HepG2 (cell line): ENCODE results near the gene TTC24. TPM values are rescaled to one million over a fixed set of nuclear protein-coding genes. Genes with fewer than 3 reads are reported as not detected.

Experiments used
- ATAC-seq: fragments of 200-7000 bp; cut with Tn5 transposase; 3 replicates; pipeline ENCODE4 v1.9.1; 2020; ENCODE audit warnings: mild to moderate bottlenecking, moderate library complexity
- BruUV-seq: library from RNA; stranded (reverse); fragments of 400-500 nt; replicated peaks from 2 replicates; lab custom pipeline; 2021; lab: Mats Ljungman, UMichigan
- CTCF ChIA-PET: fragments of 300-600 bp; formaldehyde crosslinking; extraction: SDS; loops from one replicate; lab custom pipeline; 2021; ENCODE audit warnings: low total read pairs, inconsistent platforms, low intra/inter-chr PET ratio; lab: Yijun Ruan, JAX
- POLR2A ChIA-PET: fragments of 350-600 bp; sonication (Branson Sonifier 250); formaldehyde crosslinking; loops from one replicate; lab custom pipeline; 2020; ENCODE audit warnings: antibody characterized with exemption, inconsistent platforms; lab: Yijun Ruan, JAX
- DNase-seq: peaks from one replicate; pipeline ENCODE4 v3.0.0-alpha.2; 2015; ENCODE audit warnings: low spot score
- FAIRE-seq: peaks from 3 replicates; lab custom pipeline; 2011; peaks lifted over from hg19 to GRCh38; lab: Jason Lieb, UNC
- H2AFZ ChIP-seq: one replicate; pipeline ENCODE4 v1.6.1; 2011; ENCODE audit warnings: low read length, inconsistent platforms
- H3K27ac ChIP-seq: fragments of 300-600 bp; 3 replicates; pipeline ENCODE4 v1.8.0; 2011; ENCODE audit warnings: mixed run types, mild to moderate bottlenecking, mixed read lengths, low read length, inconsistent platforms; ENCODE audit not compliant: insufficient read depth; ENCODE audit errors: extremely low read length
- H3K27me3 ChIP-seq, 2 experiments: fragments of 200-600 bp in 1 of 2; 2 replicates in 1 of 2; 3 replicates in 1 of 2; pipeline versions ENCODE4 v1.6.0 to v1.8.0; 2011; ENCODE audit warnings: low read length in 2 of 2, mild to moderate bottlenecking in 2 of 2, moderate library complexity in 2 of 2, inconsistent platforms in 1 of 2; ENCODE audit not compliant: insufficient read depth in 2 of 2, control insufficient read depth in 1 of 2
- H3K36me3 ChIP-seq, 2 experiments: fragments of 200-600 bp in 1 of 2; replicated peaks in 1 of 2; 2 replicates in 1 of 2; 3 replicates in 1 of 2; pipeline versions ENCODE4 v1.5.1 to v1.8.0; 2011; ENCODE audit warnings: low read length in 2 of 2, inconsistent platforms in 1 of 2; ENCODE audit not compliant: insufficient read depth in 2 of 2, control insufficient read depth in 1 of 2
- H3K4me1 ChIP-seq: 2 replicates; pipeline ENCODE4 v1.5.1; 2012; ENCODE audit warnings: low read length, inconsistent platforms; ENCODE audit not compliant: insufficient read depth
- H3K4me2 ChIP-seq: 2 replicates; pipeline ENCODE4 v1.6.0; 2011; ENCODE audit warnings: low read depth, low read length, inconsistent platforms
- H3K4me3 ChIP-seq, 3 experiments: fragments of 200-600 bp in 1 of 3; sonication (generic), shearing (Covaris generic) in 1 of 3; replicated peaks in 1 of 3; 2 replicates each; pipeline ENCODE4 v1.5.1; 2011 to 2016; ENCODE audit warnings: low read length in 3 of 3, inconsistent platforms in 2 of 3, low read depth in 2 of 3, mild to moderate bottlenecking in 2 of 3, control low read depth in 1 of 3, mixed read lengths in 1 of 3; ENCODE audit not compliant: insufficient read depth in 1 of 3
- H3K79me2 ChIP-seq: one replicate; pipeline ENCODE4 v1.6.1; 2011; ENCODE audit warnings: low read length, inconsistent platforms; ENCODE audit not compliant: insufficient read depth
- H3K9ac ChIP-seq: 2 replicates; pipeline ENCODE4 v1.6.0; 2011; ENCODE audit warnings: mild to moderate bottlenecking, low read depth, low read length, inconsistent platforms; ENCODE audit not compliant: insufficient read depth
- H3K9me3 ChIP-seq: 2 replicates; pipeline ENCODE4 v1.5.1; 2012; ENCODE audit warnings: mild to moderate bottlenecking, low read length
- H4K20me1 ChIP-seq: 2 replicates; pipeline ENCODE4 v1.6.0; 2011; ENCODE audit warnings: inconsistent platforms, mild to moderate bottlenecking, low read length, moderate library complexity; ENCODE audit not compliant: insufficient read depth
- ARID4A ChIP-seq: sonication (generic); formaldehyde crosslinking; IDR thresholded peaks from 2 replicates; pipeline ENCODE4 v1.5.0; 2020; ENCODE audit warnings: mild to moderate bottlenecking, missing genetic modification reagents, borderline replicate concordance
- CEBPG ChIP-seq: IDR thresholded peaks from 2 replicates; pipeline ENCODE4 v1.6.1; 2016
- EED ChIP-seq: sonication (generic); formaldehyde crosslinking; IDR thresholded peaks from 2 replicates; pipeline ENCODE4 v1.5.0; 2020; ENCODE audit warnings: mild to moderate bottlenecking, missing genetic modification reagents
- MBD4 ChIP-seq: IDR thresholded peaks from 2 replicates; pipeline ENCODE4 v1.6.1; 2012; ENCODE audit warnings: low read length, inconsistent platforms, borderline replicate concordance
- NFIB ChIP-seq: sonication (generic); formaldehyde crosslinking; IDR thresholded peaks from 2 replicates; pipeline ENCODE4 v1.9.0; 2021; ENCODE audit warnings: missing genetic modification reagents, mild to moderate bottlenecking, borderline replicate concordance
- ZNF367 ChIP-seq: sonication (generic); formaldehyde crosslinking; IDR thresholded peaks from 2 replicates; pipeline ENCODE4 v1.4.0; 2020; ENCODE audit warnings: missing genetic modification reagents, borderline replicate concordance
- ZNF605 ChIP-seq: sonication (generic); formaldehyde crosslinking; IDR thresholded peaks from 2 replicates; pipeline ENCODE4 v1.8.0; 2022; ENCODE audit warnings: mild to moderate bottlenecking, missing genetic modification reagents
- WGBS: methylation state at CpG from one replicate; pipeline ENCODE4 v1.1.6; 2017; ENCODE audit warnings: low lambda C conversion rate; 5-methylcytosine and 5-hydroxymethylcytosine counted together
- in situ Hi-C: cut with HindIII; loops from 2 replicates; pipeline ENCODE4 v1.10.0; 2017; ENCODE audit warnings: low pct_unique_long_range_greater_than_20kb; ENCODE audit not compliant: extremely low pct_ligation_motif_present
- intact Hi-C: fragments of 100-400 bp; cut with micrococcal nuclease; formaldehyde crosslinking; loops from one replicate; pipeline ENCODE4 v1.10.0; 2022; ENCODE audit not compliant: unreplicated experiment
- polyA plus RNA-seq, 8 experiments: library from polyadenylated mRNA; depleted of rRNA in 3 of 8; stranded (reverse) in 7 of 8; unstranded in 1 of 8; fragments of >200 nt; fragmentation: Illumina TruSeq in 4 of 8; extraction: Trizol in 4 of 8; gene quantifications; 2 replicates each; pipeline versions ENCODE4 v1.2.1 to v1.2.3, GENCODE V29; 2011 to 2016; ENCODE audit warnings: low read depth in 4 of 8, missing spikeins in 1 of 8, mixed read lengths in 1 of 8; ENCODE audit not compliant: insufficient read depth in 1 of 8
- total RNA-seq, 5 experiments: library from RNA; depleted of rRNA; stranded (reverse); fragments of >200 nt; fragmentation: Illumina TruSeq; extraction: Trizol; gene quantifications; 2 replicates each; pipeline ENCODE4 v1.2.3, GENCODE V29; 2016; ENCODE audit warnings: low read depth in 1 of 5

TTC24 gene
- total and polyA plus RNA-seq, 2 of the 13 experiments (the other 11 are each of a cell fraction or from before 2014, with no cell fraction given) = 0.13 to 0.18 TPM

GRCh38 chr1:156625436-156626078 lies 46.0 kb downstream of the TTC24 start (continued):
- TF ChIP-seq ARID4A (CRISPR knock-in tag) = peak; percentile 29; the same call in 1 of the 2 replicates

GRCh38 chr1:156626079-156626438 lies 46.5 kb downstream of the TTC24 start:
- H3K4me1 ChIP-seq = peaks cover 34% of the 10 kb centered on the region
- no peak overlapping the region for H3K27ac ChIP-seq
- H3K4me2 ChIP-seq = peak overlapping the region; percentile 88
- H2AFZ ChIP-seq = no peak overlapping the region
- FAIRE-seq (no peak), DNase-seq (no peak), ATAC-seq (no peak)
- CTCF ChIA-PET = interaction anchor here (2.2 to 3.0 kb wide), 4 partner anchors 31 to 100 kb away, joined by 9 to 18 read pairs (median 10); partner anchors contain the start of gene NES
- no peaks in the 10 kb centered on the region for H4K20me1 ChIP-seq
- H3K79me2 ChIP-seq = no peaks in the 10 kb centered on the region
- H3K36me3 ChIP-seq = no peaks in the 10 kb centered on the region
- intact Hi-C loops = loop anchor here (2.0 kb wide), 1 partner anchor 51 kb away; the partner anchor contains the start of gene NES
- BruUV-seq = no TSS peak
- in situ Hi-C loops = no loop called here
- H3K9ac ChIP-seq = no peak overlapping the region
- POLR2A ChIA-PET = no interaction called here
- no peak overlapping the region for H3K4me3 ChIP-seq
- peaks cover 11 to 40% of the 10 kb centered on the region in 2 experiments for H3K27me3 ChIP-seq
- no peaks in the 10 kb centered on the region for H3K9me3 ChIP-seq
- no peak for TF ChIP-seq ZNF367
- TF ChIP-seq CEBPG (CRISPR knock-in tag) = no peak
- no peak for TF ChIP-seq ZNF605
- TF ChIP-seq NFIB (CRISPR knock-in tag) = no peak
- no peak for TF ChIP-seq EED
- TF ChIP-seq MBD4 = no peak
- TF ChIP-seq, all 625 proteins: peak for 0
- 48% methylated on average over 4 of the region's 4 CpGs for WGBS
